Skeletal muscle satellite cell (primary cell): ENCODE data around the gene SBSN.

Source experiments
- H3K27me3 ChIP-seq: 2 replicates; pipeline ENCODE4 v1.7.0; 2013; ENCODE audit warnings: low read length; ENCODE audit not compliant: control insufficient read depth, insufficient read depth
- H3K36me3 ChIP-seq: 2 replicates; pipeline ENCODE4 v1.7.0; 2013; ENCODE audit warnings: mild to moderate bottlenecking, control low read depth, low read length; ENCODE audit not compliant: insufficient read depth
- H3K4me1 ChIP-seq: 2 replicates; pipeline ENCODE4 v1.7.0; 2013; ENCODE audit warnings: low read length; ENCODE audit not compliant: control insufficient read depth, insufficient read depth
- H3K4me2 ChIP-seq: 2 replicates; pipeline ENCODE4 v1.7.0; 2013; ENCODE audit warnings: mild to moderate bottlenecking, low read length
- H3K4me3 ChIP-seq: 2 replicates; pipeline ENCODE4 v1.7.0; 2013; ENCODE audit warnings: low read length
- H3K9ac ChIP-seq: 2 replicates; pipeline ENCODE4 v1.7.0; 2013; ENCODE audit warnings: mild to moderate bottlenecking, low read depth, low read length, moderate library complexity
- H3K9me3 ChIP-seq: replicated peaks from 2 replicates; pipeline ENCODE4 v1.7.0; 2013; ENCODE audit warnings: mild to moderate bottlenecking, control low read depth, low read length

The SBSN gene

GRCh38 chr19:35542209-35542608 lies 14.1 kb upstream of the SBSN start:
- Histone ChIP-seq H3K9me3 (no peaks in the 10 kb centered on the region), H3K4me2 (no peak overlapping the region), H3K9ac (no peak overlapping the region), H3K36me3 (no peaks in the 10 kb centered on the region), H3K4me3 (no peak overlapping the region), H3K4me1 (peaks cover 18% of the 10 kb centered on the region), H3K27me3 (no peaks in the 10 kb centered on the region)

DNA sequence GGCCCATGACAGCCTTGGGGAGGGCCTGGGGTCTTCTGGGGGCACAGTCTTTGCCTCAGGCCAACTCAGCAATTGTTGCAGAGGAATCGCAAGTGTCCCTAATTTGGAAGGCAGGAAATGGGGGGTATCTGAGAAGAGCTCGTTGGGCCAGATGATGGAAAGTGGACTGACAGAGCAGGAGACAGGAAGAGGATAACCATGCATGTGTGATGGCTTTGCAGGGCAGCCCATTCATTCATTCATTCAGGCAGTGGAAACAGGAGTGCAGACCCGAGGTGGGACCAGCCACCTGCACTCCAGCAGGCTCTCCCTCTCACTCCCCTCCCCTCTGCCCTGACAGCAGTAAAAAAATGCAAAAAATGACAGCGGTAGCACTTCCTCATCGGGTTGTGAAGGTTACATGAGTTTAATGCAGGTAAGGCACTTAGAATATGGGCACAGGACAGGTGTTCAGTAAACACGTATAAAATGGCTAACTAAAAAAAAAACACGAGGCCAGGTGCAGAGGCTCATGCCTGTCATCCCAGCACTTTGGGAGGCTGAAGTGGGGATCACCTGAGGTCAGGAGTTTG lies 12.3 kb upstream of the SBSN start:
- H3K4me1 ChIP-seq = peaks cover 8% of the 10 kb centered on the region
- no peak overlapping the region for H3K4me3 ChIP-seq
- H3K9ac ChIP-seq = no peak overlapping the region
- H3K9me3 ChIP-seq = no peaks in the 10 kb centered on the region
- H3K36me3 ChIP-seq = no peaks in the 10 kb centered on the region
- H3K4me2 ChIP-seq = no peak overlapping the region
- no peaks in the 10 kb centered on the region for H3K27me3 ChIP-seq

DNA sequence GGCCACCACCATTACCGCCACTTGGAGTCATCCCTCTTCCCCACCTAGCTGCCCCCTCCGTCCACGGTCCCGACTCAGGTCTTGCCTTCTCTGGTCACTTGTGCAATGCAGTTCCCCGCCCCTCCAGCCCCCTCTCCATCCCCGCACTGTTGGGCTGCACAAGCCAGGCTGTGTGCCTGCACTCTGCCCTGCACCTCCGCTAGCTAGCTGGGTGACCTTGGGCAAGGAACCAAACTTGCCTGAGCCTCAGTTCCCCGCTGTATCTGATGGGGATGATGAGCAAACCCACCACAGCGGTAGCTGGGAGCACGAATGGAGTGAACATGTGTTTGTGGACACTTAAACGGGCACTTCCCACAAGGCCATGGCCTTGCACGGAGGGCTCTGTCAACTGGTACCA lies 11.7 kb upstream of the SBSN start:
- Histone ChIP-seq H3K4me1 (peaks cover 8% of the 10 kb centered on the region), H3K9me3 (no peaks in the 10 kb centered on the region), H3K4me3 (no peak overlapping the region), H3K27me3 (peaks cover 3% of the 10 kb centered on the region), H3K36me3 (no peaks in the 10 kb centered on the region), H3K4me2 (no peak overlapping the region), H3K9ac (no peak overlapping the region)

DNA sequence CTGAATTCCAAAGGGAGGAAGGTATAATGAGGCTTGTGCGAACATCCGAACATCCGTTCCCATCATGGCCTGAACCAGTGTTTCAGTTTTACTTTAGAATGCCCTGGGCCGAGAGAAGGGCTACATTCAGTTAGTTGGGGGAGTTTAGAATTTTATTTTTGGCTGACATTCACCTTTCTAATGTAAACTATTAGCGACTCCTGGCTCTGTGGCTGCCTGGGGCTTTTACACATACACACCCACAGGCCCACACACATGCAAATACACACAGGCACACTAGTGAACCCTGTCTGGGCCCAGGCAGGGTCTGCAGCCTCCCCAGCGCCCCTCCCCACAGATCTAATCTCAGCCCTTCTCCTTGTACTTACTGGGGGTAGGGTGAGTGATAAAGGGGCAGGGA lies 11.2 kb upstream of the SBSN start:
- no peak overlapping the region for H3K4me2 ChIP-seq
- H3K9ac ChIP-seq = no peak overlapping the region
- H3K27me3 ChIP-seq = peaks cover 8% of the 10 kb centered on the region
- H3K4me1 ChIP-seq = peaks cover 3% of the 10 kb centered on the region
- no peaks in the 10 kb centered on the region for H3K9me3 ChIP-seq
- H3K36me3 ChIP-seq = no peaks in the 10 kb centered on the region
- H3K4me3 ChIP-seq = no peak overlapping the region

- H3K9me3 ChIP-seq = no peaks in the 10 kb centered on the region
- H3K4me2 ChIP-seq = no peak overlapping the region
- H3K27me3 ChIP-seq = peaks cover 43% of the 10 kb centered on the region
- H3K36me3 ChIP-seq = no peaks in the 10 kb centered on the region
- no peak overlapping the region for H3K4me3 ChIP-seq
- H3K9ac ChIP-seq = no peak overlapping the region
- no peaks in the 10 kb centered on the region for H3K4me1 ChIP-seq
These were observed 6.8 kb upstream of the SBSN start for GRCh38 chr19:35534803-35535480.

DNA sequence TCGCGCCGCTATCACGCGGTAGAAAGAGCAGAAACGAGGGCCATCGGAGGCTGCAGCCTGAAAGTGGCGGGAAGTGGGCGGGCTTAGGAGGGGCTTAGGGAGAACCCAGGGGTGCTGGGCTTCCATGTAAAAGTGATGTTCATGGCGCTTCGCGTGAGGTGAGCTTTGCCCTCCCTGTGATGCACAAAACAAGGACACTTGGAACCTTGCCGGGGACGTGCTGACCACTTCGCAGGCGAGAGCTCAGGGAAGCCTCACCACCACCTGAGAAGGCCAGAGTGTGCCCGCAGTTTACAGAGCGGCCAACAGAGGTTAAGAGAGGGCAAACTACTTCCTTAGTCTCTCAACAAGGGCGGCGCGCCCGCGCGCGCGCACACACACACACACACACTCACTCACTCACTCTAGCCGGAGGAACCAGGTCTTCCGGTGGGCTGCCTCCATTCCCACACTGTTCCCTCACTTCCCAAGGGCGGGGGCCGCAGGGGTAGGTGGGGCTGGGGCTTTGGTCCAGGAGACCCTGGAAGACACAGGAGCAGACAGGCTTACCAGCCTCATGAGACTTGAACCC lies 5.8 kb upstream of the SBSN start:
- Histone ChIP-seq H3K36me3 (no peaks in the 10 kb centered on the region), H3K4me3 (no peak overlapping the region), H3K27me3 (peaks cover 45% of the 10 kb centered on the region), H3K9ac (no peak overlapping the region), H3K4me2 (peak overlapping the region; percentile 58), H3K9me3 (no peaks in the 10 kb centered on the region), H3K4me1 (no peaks in the 10 kb centered on the region)

- Histone ChIP-seq H3K4me3 (no peak within 1 kb of the TSS), H3K36me3 (no peaks in the 10 kb centered on the region), H3K4me1 (peaks cover 4% of the 10 kb centered on the region), H3K4me2 (peak within 1 kb of the TSS; percentile 58), H3K9ac (no peak within 1 kb of the TSS), H3K9me3 (no peaks in the 10 kb centered on the region), H3K27me3 (peaks cover 45% of the 10 kb centered on the region)
These were observed 5.2 kb upstream of the SBSN start, which contains the start of gene GAPDHS for GRCh38 chr19:35533201-35533821. TSS of gene GAPDHS (plus strand) at chr19:35533456. CDS start at chr19:35533528, 72 bp downstream.

- no peaks in the 10 kb centered on the region for H3K9me3 ChIP-seq
- H3K36me3 ChIP-seq = no peaks in the 10 kb centered on the region
- no peak overlapping the region for H3K9ac ChIP-seq
- peaks cover 45% of the 10 kb centered on the region for H3K27me3 ChIP-seq
- peaks cover 8% of the 10 kb centered on the region for H3K4me1 ChIP-seq
- H3K4me3 ChIP-seq = no peak overlapping the region
- H3K4me2 ChIP-seq = no peak overlapping the region
These were observed 3.2 kb upstream of the SBSN start for GRCh38 chr19:35531291-35531690.

- no peak overlapping the region for H3K9ac ChIP-seq
- H3K27me3 ChIP-seq = peaks cover 50% of the 10 kb centered on the region
These were observed 1.4 kb upstream of the SBSN start for GRCh38 chr19:35529241-35530218.

DNA sequence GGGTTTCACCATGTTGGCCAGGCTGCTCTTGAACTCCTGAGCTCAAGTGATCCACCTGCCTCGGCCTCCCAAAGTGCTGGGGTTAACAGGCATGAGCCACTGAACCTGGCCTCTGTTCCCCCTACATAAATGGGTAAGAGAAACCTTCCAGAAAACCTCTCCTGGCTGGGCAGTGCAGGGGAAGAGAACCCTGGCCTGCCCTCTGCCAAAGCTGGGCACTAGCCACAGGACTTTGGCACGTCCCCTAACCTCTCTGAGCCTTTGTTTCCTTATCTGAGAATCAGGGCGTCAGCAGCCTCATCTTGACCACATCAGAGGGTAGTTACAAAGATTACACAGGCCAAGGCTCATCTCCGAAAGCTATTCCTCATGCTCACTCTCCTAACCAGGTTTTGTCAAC lies 2.2 kb downstream of the SBSN start:
- H3K27me3 ChIP-seq = peaks cover 24% of the 10 kb centered on the region
- H3K9me3 ChIP-seq = no peaks in the 10 kb centered on the region
- peaks cover 8% of the 10 kb centered on the region for H3K4me1 ChIP-seq

More at GRCh38 chr19:35529241-35530218, 1.4 kb upstream of the SBSN start:
- peaks cover 8% of the 10 kb centered on the region for H3K4me1 ChIP-seq
- H3K9me3 ChIP-seq = no peaks in the 10 kb centered on the region
- no peak overlapping the region for H3K4me2 ChIP-seq
- H3K4me3 ChIP-seq = no peak overlapping the region
- no peaks in the 10 kb centered on the region for H3K36me3 ChIP-seq

More for the DNA sequence above, 2.2 kb downstream of the SBSN start:
- Histone ChIP-seq H3K4me2 (no peak overlapping the region), H3K4me3 (no peak overlapping the region), H3K36me3 (no peaks in the 10 kb centered on the region), H3K9ac (no peak overlapping the region)
